ENCODE data around the gene KNG1.
"Not testable (repeated sequence)": the region's sequence is repeated elsewhere in the genome, so short reads cannot be mapped to it uniquely, and the experiment has no call there.

Gene KNG1

GRCh38 chr3:186717039-186717457 lies at the start of gene KNG1:
Gene KNG1 (plus strand): TSS chr3:186717359. CDS start chr3:186717543, 184 bp downstream.
- no peak for DNase-seq (ENCODE audit: low read depth)

- DNase-seq (ENCODE audit: low read depth): no peak
These were observed 48.7 kb upstream of the KNG1 start for GRCh38 chr3:186668426-186668825.

GRCh38 chr3:186669378-186670084 lies 47.6 kb upstream of the KNG1 start:
- no peak for DNase-seq (ENCODE audit: low read depth)

GRCh38 chr3:186670155-186670554 lies 47.0 kb upstream of the KNG1 start:
- no peak for DNase-seq (ENCODE audit: low read depth)

- DNase-seq (ENCODE audit: low read depth): no peak
These were observed 46.1 kb upstream of the KNG1 start for GRCh38 chr3:186671051-186671450.

DNA sequence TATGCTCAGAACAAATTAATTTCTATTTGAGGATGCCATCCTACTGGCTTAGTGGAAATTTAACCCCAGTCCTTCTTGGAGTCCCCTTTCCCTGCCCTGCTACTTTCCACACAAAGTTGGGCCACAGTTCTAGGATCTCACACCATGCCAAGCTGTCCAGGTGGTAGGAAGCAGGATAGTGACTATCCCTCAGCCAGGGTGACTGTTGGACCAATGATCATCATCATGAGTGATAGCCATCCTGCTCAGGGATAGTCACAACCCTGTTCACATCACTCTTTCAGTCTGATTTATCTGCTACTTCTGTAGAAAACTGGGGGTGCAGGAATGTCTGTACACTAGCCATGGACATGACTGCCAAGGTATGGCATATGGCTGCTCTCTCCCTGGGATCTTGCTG lies 38.6 kb upstream of the KNG1 start:
- no peak for DNase-seq (ENCODE audit: low read depth)

DNA sequence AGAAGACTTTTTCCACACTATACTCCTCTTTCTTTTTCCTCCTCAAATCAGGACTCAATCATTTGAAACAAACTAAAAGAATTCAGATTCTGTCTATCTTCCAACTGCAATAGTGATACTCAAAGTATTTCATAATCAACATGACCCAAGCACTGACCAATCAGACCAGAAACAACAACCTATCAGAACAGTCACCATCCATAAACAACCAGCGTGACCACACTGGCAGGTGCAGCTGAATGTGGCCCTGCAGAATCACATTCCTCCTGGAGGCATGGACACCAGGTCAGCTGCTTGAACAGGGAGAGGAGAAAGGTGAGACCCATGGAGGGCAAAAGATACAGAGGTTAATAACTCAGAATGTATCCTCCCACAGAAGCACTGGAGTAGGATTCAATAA lies 38.0 kb upstream of the KNG1 start:
- DNase-seq (ENCODE audit: low read depth): no peak

DNA sequence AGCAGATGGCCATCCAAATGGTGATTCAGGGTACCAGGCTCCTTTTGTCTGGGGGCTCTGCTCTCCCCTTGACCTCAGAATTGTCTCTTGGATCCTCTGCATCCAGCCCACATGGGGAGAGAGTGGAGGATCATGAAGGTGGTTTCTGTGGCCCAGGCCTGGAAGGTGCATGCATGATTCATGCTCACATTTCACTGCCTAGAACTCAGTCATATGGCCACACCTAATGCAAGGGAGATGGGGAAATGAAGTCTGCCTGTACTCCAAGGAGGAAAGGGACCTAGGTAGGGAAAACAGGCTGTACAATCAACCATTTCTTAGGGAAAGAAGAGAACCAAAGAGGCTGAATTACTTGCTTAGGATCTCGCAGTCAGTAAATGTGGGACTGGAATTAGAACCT lies 36.3 kb upstream of the KNG1 start:
- no peak for DNase-seq (ENCODE audit: low read depth)

- no peak for DNase-seq (ENCODE audit: low read depth)
These were observed 34.3 kb upstream of the KNG1 start for GRCh38 chr3:186682812-186683211.

- DNase-seq (ENCODE audit: low read depth): no peak
These were observed 33.2 kb upstream of the KNG1 start for GRCh38 chr3:186683979-186684378.

DNA sequence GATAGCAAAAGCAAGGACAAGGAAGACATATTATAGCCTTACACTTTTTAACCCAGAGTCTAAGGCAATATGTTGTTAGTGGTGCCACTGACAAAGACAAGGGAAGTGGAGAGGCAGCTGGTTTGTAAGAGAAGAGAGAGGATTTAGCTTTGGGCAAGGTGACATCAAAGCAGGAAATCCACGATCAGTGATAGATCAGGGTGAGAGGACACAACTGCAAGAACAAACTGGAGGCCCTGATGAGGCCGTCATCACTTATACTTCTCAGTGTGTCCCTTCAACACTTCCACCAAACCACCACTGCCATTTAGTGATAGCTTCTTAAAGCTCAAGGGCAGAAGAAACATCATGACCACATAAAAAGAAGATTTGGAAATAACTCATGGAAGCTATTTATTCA lies 30.7 kb upstream of the KNG1 start:
- not testable (repeated sequence) for DNase-seq (ENCODE audit: low read depth)

DNA sequence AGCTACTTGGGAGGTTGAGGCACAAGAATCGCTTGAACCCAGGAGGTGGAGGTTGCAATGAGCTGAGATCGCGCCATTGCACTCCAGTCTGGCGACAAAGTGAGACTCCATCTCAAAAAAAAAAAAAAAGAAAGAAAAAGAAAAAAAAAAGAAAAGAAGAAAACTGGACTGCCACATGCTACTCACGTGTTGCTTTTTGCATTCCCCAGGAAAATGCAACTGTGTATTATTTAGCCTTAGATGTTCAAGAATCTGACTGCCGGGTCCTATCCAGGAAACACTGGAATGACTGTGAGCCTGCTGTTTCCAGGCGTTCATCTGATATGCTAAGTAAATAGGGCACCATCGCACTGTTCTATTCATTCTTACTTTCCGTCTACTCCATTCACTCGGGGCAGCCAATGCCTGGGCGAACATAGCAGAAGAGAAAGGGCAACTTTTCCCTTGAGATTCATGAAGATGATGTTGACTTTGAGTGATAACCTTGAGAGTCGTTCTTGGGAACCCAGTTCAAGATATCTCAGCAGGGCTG lies 30.0 kb upstream of the KNG1 start:
- no peak for DNase-seq (ENCODE audit: low read depth)

- DNase-seq (ENCODE audit: low read depth): not testable (repeated sequence)
These were observed 26.9 kb upstream of the KNG1 start for GRCh38 chr3:186690304-186690703.

DNA sequence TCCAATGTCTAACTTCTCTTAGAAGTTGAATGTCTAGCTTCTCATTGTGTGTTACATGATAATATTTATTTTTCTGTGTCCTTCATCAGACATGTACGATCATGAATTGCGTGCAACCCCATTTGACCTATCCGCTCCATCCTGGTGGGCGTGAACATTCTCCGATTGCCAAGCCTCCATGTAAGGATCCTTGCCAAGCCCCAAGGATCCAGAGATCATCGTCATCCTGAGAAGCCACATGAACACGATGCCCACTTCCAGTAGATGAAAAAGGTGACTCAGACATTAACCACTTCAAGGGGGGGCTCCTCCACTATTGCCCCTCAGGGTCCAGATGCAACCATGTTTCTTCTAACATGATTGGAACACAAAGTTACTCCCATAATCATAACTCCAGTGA lies 25.5 kb upstream of the KNG1 start:
- DNase-seq (ENCODE audit: low read depth): no peak

DNA sequence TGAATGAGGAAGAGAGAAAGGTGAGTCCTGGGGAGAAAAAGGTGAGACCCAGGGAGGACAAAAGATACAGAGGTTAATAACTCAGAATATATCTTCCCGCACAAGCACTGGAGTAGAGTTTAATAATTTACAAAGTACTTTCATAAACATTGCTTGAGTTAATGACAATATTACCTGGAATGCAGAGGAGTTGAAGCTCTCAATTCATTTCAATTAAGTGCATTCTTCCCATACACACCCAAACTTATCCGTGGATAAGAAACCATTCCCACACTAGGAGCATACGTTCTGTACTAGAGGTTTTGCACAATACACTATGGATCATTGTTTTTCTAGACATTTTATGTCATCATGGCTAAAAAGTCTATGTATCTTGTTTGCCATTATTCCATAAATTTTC lies 23.3 kb upstream of the KNG1 start:
- DNase-seq (ENCODE audit: low read depth): no peak

GRCh38 chr3:186694288-186695032 lies 22.7 kb upstream of the KNG1 start:
- no peak for DNase-seq (ENCODE audit: low read depth)

GRCh38 chr3:186696522-186696921 lies 20.6 kb upstream of the KNG1 start:
- no peak for DNase-seq (ENCODE audit: low read depth)

- DNase-seq (ENCODE audit: low read depth): no peak
These were observed 19.6 kb upstream of the KNG1 start for GRCh38 chr3:186697510-186697909.

- no peak for DNase-seq (ENCODE audit: low read depth)
These were observed 16.9 kb upstream of the KNG1 start for GRCh38 chr3:186700267-186700666.

GRCh38 chr3:186702451-186702850 lies 14.7 kb upstream of the KNG1 start:
- not testable (repeated sequence) for DNase-seq (ENCODE audit: low read depth)

DNA sequence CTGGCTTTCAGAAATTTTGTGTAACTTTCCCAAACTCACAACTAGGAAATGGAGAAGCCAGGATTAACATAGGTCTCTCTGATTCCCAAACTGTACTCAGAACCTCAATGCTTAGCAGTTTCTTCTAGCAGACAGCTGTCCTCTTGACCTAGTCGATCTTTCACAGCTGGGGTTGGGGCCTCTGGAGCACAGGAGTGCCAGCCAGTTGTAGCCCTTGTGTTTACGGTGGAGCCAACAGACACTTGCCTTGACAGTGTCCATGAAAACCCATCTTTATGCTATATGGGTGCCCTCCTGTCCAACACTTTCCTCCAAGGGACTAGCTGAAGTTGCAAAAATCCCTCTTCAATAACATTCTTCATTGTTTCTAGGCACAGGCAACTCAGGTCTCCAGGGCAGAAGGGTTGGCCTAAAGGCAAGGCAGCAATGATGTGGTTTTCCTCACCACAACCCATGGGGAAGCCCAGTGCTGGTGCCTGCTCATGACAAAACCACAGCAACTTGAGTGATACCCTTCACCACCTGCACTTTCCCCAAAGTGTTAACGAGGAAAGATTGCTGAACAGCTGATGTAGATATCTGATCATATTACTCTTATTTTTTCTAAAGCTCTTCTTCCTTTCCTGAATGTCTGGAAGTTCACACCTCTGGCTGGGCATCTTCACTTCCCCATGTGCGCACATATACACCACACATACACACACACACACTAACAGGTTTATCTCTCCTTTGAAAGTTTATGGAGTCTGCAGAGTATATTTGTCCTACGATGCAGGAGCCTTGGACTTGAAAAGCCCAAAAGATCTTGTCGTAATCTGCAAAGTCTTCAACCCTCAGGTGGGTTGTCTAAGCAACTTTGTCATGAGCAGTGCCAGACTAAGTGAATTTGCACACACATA lies 11.0 kb upstream of the KNG1 start:
- DNase-seq (ENCODE audit: low read depth): no peak

DNA sequence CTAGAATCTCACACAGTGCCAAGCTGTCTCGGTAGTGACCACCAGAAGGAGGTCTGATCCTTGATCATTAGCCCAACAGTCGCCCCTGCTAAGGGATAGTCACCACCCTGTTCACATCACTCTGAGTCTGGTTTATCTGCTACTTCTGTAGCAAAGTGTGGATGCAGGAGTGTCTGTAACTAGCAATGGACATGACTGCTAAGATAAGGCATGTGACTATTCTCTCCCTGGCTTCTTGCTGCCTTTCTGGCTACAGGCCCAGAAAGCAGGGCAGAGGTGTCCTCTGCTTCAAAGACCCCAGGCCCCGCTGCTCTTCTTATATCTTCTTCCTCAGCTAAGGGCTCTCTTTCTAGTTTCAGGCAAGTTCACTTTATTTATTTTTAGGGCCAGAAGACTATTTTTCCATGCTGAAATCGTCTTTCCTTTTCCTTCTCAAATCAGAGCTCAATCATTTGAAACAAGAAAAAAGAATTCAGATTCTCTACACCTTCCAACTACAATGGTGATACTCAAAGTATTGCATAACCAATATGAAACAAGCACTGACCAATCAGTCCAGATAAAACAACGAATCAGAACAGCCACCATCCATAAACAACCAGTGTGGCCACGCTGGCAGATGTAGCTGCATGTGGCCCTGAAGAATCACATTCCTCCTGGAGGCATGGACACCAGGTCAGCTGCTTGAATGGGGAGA lies 8.0 kb upstream of the KNG1 start:
- no peak for DNase-seq (ENCODE audit: low read depth)

Measured in activated T-cell treated with anti-CD3 and anti-CD28 coated beads for 1 hour (primary cell).